ENCODE data around the gene OR2S2. TPM values are rescaled to one million over a fixed set of nuclear protein-coding genes. Genes with fewer than 3 reads are reported as not detected.
"Not testable (repeated sequence)": the region's sequence is repeated elsewhere in the genome, so short reads cannot be mapped to it uniquely, and the experiment has no call there.

Gene OR2S2
- total RNA-seq, 2 donors from 2014 or later = not detected

- peaks cover 15% of the 10 kb centered on the region for H3K4me1 Mint-ChIP-seq
- H3K27ac ChIP-seq (ENCODE audit: low read depth, low read length) = no peak overlapping the region
- no peak overlapping the region for H3K4me3 ChIP-seq (ENCODE audit: low read length)
- no peak overlapping the region for H3K27ac Mint-ChIP-seq
- no peak overlapping the region for H3K4me3 Mint-ChIP-seq
- H3K27me3 ChIP-seq (ENCODE audit: control insufficient read depth, insufficient read depth, low read length, poor library complexity, severe bottlenecking) = peaks cover 85% of the 10 kb centered on the region
- WGBS, 2 experiments (ENCODE audit: insufficient coverage in 1 of 2, insufficient read length in 1 of 2) = 46 to 78% methylated on average over 2 of the region's 2 CpGs
- H3K27me3 Mint-ChIP-seq (ENCODE audit: insufficient read depth) = peaks cover 63% of the 10 kb centered on the region
- H3K9me3 ChIP-seq (ENCODE audit: control insufficient read depth, low read length) = peaks cover 17% of the 10 kb centered on the region
- no peak for DNase-seq
- no peaks in the 10 kb centered on the region for H3K36me3 Mint-ChIP-seq (ENCODE audit: low read depth)
- no peaks in the 10 kb centered on the region for H3K36me3 ChIP-seq (ENCODE audit: control insufficient read depth, insufficient read depth, low read length)
- no peaks in the 10 kb centered on the region for H3K4me1 ChIP-seq (ENCODE audit: control insufficient read depth, insufficient read depth, low read length)
- H3K9me3 Mint-ChIP-seq = peaks cover 6% of the 10 kb centered on the region
- H3K9ac ChIP-seq (ENCODE audit: extremely low read depth, low read length, poor library complexity, severe bottlenecking) = no peak overlapping the region
- no peak for TF ChIP-seq CTCF (conservative IDR thresholded peaks at IDR 0.05)
These were observed 37.0 kb upstream of the OR2S2 start for GRCh38 chr9:35994959-35995358.

GRCh38 chr9:35993976-35994720 lies 36.2 kb upstream of the OR2S2 start:
- H3K27me3 ChIP-seq (ENCODE audit: control insufficient read depth, insufficient read depth, low read length, poor library complexity, severe bottlenecking) = peaks cover 87% of the 10 kb centered on the region
- TF ChIP-seq CTCF (conservative IDR thresholded peaks at IDR 0.05) = no peak
- no peak for DNase-seq
- peaks cover 17% of the 10 kb centered on the region for H3K9me3 ChIP-seq (ENCODE audit: control insufficient read depth, low read length)
- H3K4me1 Mint-ChIP-seq = peaks cover 15% of the 10 kb centered on the region
- no peak overlapping the region for H3K27ac Mint-ChIP-seq
- H3K4me3 Mint-ChIP-seq = no peak overlapping the region
- peaks cover 69% of the 10 kb centered on the region for H3K27me3 Mint-ChIP-seq (ENCODE audit: insufficient read depth)
- H3K36me3 ChIP-seq (ENCODE audit: control insufficient read depth, insufficient read depth, low read length) = no peaks in the 10 kb centered on the region
- H3K4me1 ChIP-seq (ENCODE audit: control insufficient read depth, insufficient read depth, low read length) = no peaks in the 10 kb centered on the region
- WGBS, 2 experiments (ENCODE audit: insufficient coverage in 1 of 2, insufficient read length in 1 of 2) = 57 to 72% methylated on average over 2 to 5 of the region's 5 CpGs
- H3K9me3 Mint-ChIP-seq = peaks cover 6% of the 10 kb centered on the region
- H3K9ac ChIP-seq (ENCODE audit: extremely low read depth, low read length, poor library complexity, severe bottlenecking) = no peak overlapping the region
- no peaks in the 10 kb centered on the region for H3K36me3 Mint-ChIP-seq (ENCODE audit: low read depth)
- H3K4me3 ChIP-seq (ENCODE audit: low read length) = no peak overlapping the region
- H3K27ac ChIP-seq (ENCODE audit: low read depth, low read length) = no peak overlapping the region

GRCh38 chr9:35993136-35993535 lies 35.2 kb upstream of the OR2S2 start:
- WGBS, 2 experiments (ENCODE audit: insufficient coverage in 1 of 2, insufficient read length in 1 of 2) = 87 to 100% methylated on average over 2 to 3 of the region's 3 CpGs
- H3K36me3 Mint-ChIP-seq (ENCODE audit: low read depth); H3K36me3 ChIP-seq (ENCODE audit: control insufficient read depth, insufficient read depth, low read length); H3K4me3 ChIP-seq (ENCODE audit: low read length); H3K9me3 Mint-ChIP-seq; H3K4me1 ChIP-seq (ENCODE audit: control insufficient read depth, insufficient read depth, low read length); H3K4me3 Mint-ChIP-seq; H3K9me3 ChIP-seq (ENCODE audit: control insufficient read depth, low read length); H3K27ac ChIP-seq (ENCODE audit: low read depth, low read length); H3K9ac ChIP-seq (ENCODE audit: extremely low read depth, low read length, poor library complexity, severe bottlenecking); DNase-seq; H3K27ac Mint-ChIP-seq: not testable (repeated sequence)
- peaks cover 95% of the 10 kb centered on the region for H3K27me3 ChIP-seq (ENCODE audit: control insufficient read depth, insufficient read depth, low read length, poor library complexity, severe bottlenecking)
- Mint-ChIP-seq H3K27me3 (ENCODE audit: insufficient read depth) (peaks cover 76% of the 10 kb centered on the region), H3K4me1 (peaks cover 15% of the 10 kb centered on the region)

Data from endodermal cell (in vitro differentiated cells).